GM18909 (cell line): ENCODE measurements around the gene SEC24B.
"Not testable (repeated sequence)": the region's sequence is repeated elsewhere in the genome, so short reads cannot be mapped to it uniquely, and the experiment has no call there.

Source experiments
- ATAC-seq: cut with Tn5 transposase; IDR thresholded peaks from one replicate; pipeline ENCODE4 v1.9.1; 2021; ENCODE audit warnings: mild to moderate bottlenecking; ENCODE audit not compliant: unreplicated experiment, poor library complexity

SEC24B gene

GRCh38 chr4:109432203-109432602 lies 1.4 kb upstream of the SEC24B start:
- no peak for ATAC-seq

GRCh38 chr4:109432696-109433095 lies 919 bp upstream of the SEC24B start:
- ATAC-seq: no peak

- ATAC-seq: peak; percentile 48
Observed at GRCh38 chr4:109434007-109434971, 674 bp downstream of the SEC24B start.

- no peak for ATAC-seq
Observed at GRCh38 chr4:109435635-109436034, 2.0 kb downstream of the SEC24B start.

GRCh38 chr4:109436504-109436903 lies 2.9 kb downstream of the SEC24B start:
- ATAC-seq: no peak

GRCh38 chr4:109440948-109441347 lies 7.3 kb downstream of the SEC24B start:
- ATAC-seq: no peak

- no peak for ATAC-seq
Observed at GRCh38 chr4:109441862-109442458, 8.3 kb downstream of the SEC24B start.

GRCh38 chr4:109444182-109444844 lies 10.7 kb downstream of the SEC24B start:
- ATAC-seq: peak; percentile 67

- no peak for ATAC-seq
Observed at GRCh38 chr4:109447278-109447677, 13.7 kb downstream of the SEC24B start.

GRCh38 chr4:109451544-109452273 lies 18.1 kb downstream of the SEC24B start:
- ATAC-seq: no peak

GRCh38 chr4:109453110-109453509 lies 19.5 kb downstream of the SEC24B start:
- not testable (repeated sequence) for ATAC-seq

- peak; percentile 58 for ATAC-seq
Observed at GRCh38 chr4:109462297-109462696, 28.7 kb downstream of the SEC24B start.

GRCh38 chr4:109462802-109463201 lies 29.2 kb downstream of the SEC24B start:
- ATAC-seq: no peak

- no peak for ATAC-seq
Observed at GRCh38 chr4:109465069-109465468, 31.5 kb downstream of the SEC24B start.

- no peak for ATAC-seq
Observed at GRCh38 chr4:109469915-109470314, 36.3 kb downstream of the SEC24B start.

GRCh38 chr4:109472343-109472761 lies 38.7 kb downstream of the SEC24B start:
- no peak for ATAC-seq

- no peak for ATAC-seq
Observed at GRCh38 chr4:109473824-109474223, 40.2 kb downstream of the SEC24B start.

GRCh38 chr4:109486007-109486406 lies 52.4 kb downstream of the SEC24B start:
- no peak for ATAC-seq

- no peak for ATAC-seq
Observed at GRCh38 chr4:109494563-109494962, 60.9 kb downstream of the SEC24B start.

- no peak for ATAC-seq
Observed at GRCh38 chr4:109495514-109495913, 61.9 kb downstream of the SEC24B start.
